NB4 (cell line): ENCODE data around the gene SRGAP2B.
"Not testable (repeated sequence)": the region's sequence is repeated elsewhere in the genome, so short reads cannot be mapped to it uniquely, and the experiment has no call there.

Experiments
- MYC ChIP-seq: IDR thresholded peaks from 2 replicates; pipeline ENCODE4 v1.6.1; 2011; ENCODE audit warnings: low read depth, low read length
- TF ChIP-seq, protein P1 (sequence below): IDR thresholded peaks from one replicate; pipeline ENCODE4 v1.5.1; 2012; ENCODE audit warnings: low read depth, low read length

- TF ChIP-seq, protein P1, sequence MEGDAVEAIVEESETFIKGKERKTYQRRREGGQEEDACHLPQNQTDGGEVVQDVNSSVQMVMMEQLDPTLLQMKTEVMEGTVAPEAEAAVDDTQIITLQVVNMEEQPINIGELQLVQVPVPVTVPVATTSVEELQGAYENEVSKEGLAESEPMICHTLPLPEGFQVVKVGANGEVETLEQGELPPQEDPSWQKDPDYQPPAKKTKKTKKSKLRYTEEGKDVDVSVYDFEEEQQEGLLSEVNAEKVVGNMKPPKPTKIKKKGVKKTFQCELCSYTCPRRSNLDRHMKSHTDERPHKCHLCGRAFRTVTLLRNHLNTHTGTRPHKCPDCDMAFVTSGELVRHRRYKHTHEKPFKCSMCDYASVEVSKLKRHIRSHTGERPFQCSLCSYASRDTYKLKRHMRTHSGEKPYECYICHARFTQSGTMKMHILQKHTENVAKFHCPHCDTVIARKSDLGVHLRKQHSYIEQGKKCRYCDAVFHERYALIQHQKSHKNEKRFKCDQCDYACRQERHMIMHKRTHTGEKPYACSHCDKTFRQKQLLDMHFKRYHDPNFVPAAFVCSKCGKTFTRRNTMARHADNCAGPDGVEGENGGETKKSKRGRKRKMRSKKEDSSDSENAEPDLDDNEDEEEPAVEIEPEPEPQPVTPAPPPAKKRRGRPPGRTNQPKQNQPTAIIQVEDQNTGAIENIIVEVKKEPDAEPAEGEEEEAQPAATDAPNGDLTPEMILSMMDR = not testable (repeated sequence)
- not testable (repeated sequence) for TF ChIP-seq MYC
These were observed 39.3 kb upstream of the SRGAP2B start for GRCh38 chr1:145134476-145134875.
